Cardiac fibroblast (primary cell): ENCODE results near the gene HECTD1.
A peak's percentile ranks its signal among the peaks of the same experiment; 100 is the strongest.
"Not testable (repeated sequence)": the region's sequence is repeated elsewhere in the genome, so short reads cannot be mapped to it uniquely, and the experiment has no call there.

Experiments used
- DNase-seq, 2 donors: peaks; one replicate each; pipeline versions ENCODE4 v3.0.0 to v3.0.0-alpha.2; 2010; ENCODE audit warnings: low read depth in 2 of 2
- H3K4me3 ChIP-seq, 2 donors: replicated peaks in 1 of 2; 1 replicate in 1 of 2; 2 replicates in 1 of 2; pipeline ENCODE4 v1.5.1; 2011; ENCODE audit warnings: low read depth in 2 of 2, low read length in 2 of 2, mild to moderate bottlenecking in 2 of 2, moderate library complexity in 1 of 2
- CTCF ChIP-seq: IDR thresholded peaks from one replicate; pipeline ENCODE4 v1.5.1; 2011; ENCODE audit warnings: low read depth, mild to moderate bottlenecking, low read length, inconsistent platforms

Gene HECTD1

GRCh38 chr14:31069343-31069742 is 138.2 kb downstream of the HECTD1 start:
- no peak overlapping the region for H3K4me3 ChIP-seq
- no peak for DNase-seq
- no peak for TF ChIP-seq CTCF

- DNase-seq, result no peak
- no peak overlapping the region for H3K4me3 ChIP-seq
- no peak for TF ChIP-seq CTCF
These were observed 139.4 kb downstream of the HECTD1 start for GRCh38 chr14:31068235-31068634.

- H3K4me3 ChIP-seq, DNase-seq: not testable (repeated sequence)
These were observed 144.7 kb downstream of the HECTD1 start for GRCh38 chr14:31062908-31063307.

GRCh38 chr14:31060253-31060875 is 147.2 kb downstream of the HECTD1 start:
- no peak for TF ChIP-seq CTCF
- H3K4me3 ChIP-seq, result no peak overlapping the region
- no peak for DNase-seq

GRCh38 chr14:31059152-31059924 is 148.3 kb downstream of the HECTD1 start:
- peak; percentile 85 to 91 for DNase-seq
- H3K4me3 ChIP-seq, result no peak overlapping the region
- TF ChIP-seq CTCF, result no peak

GRCh38 chr14:31057701-31058364 is 149.8 kb downstream of the HECTD1 start:
- H3K4me3 ChIP-seq, result no peak overlapping the region
- no peak for DNase-seq
- TF ChIP-seq CTCF, result no peak

- no peak for DNase-seq
- TF ChIP-seq CTCF, result no peak
- no peak overlapping the region for H3K4me3 ChIP-seq
These were observed 150.6 kb downstream of the HECTD1 start for GRCh38 chr14:31057035-31057434.

GRCh38 chr14:31052905-31053586 is 154.5 kb downstream of the HECTD1 start:
- not testable (repeated sequence) for H3K4me3 ChIP-seq
- peak in 1 of 2 donors; percentile 89 for DNase-seq
